Measurements from ENCODE around the gene PCSK2. TPM values are rescaled to one million over a fixed set of nuclear protein-coding genes. Genes with fewer than 3 reads are reported as not detected.

PCSK2 gene
- total RNA-seq, 1 experiment from 2014 or later, result 245 TPM

DNA sequence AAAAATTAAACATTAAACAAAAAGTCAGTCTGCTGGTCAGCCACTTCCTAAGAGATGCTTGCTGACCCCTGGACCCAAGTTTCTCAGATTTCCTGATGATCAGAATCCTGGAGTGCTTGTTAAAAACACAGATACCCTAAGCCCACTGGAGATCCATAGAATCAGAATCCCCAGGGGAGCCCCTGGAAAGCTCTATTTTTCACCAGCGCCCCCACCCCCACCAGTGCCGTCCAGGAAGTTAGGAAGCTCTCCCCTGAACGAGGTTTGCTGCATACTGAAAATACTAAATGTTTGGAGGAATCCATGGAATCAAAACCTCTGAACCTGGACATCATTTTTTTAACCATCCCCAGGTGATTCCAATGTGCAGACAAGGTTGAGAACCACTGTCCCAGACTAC, 235.1 kb downstream of the PCSK2 start:
- H3K27me3 ChIP-seq (replicated peaks; ENCODE audit: insufficient read depth, low read depth, low read length, poor library complexity), result no peaks in the 10 kb centered on the region
- no peak for DNase-seq (ENCODE audit: low spot score)
- no TSS peak for BruUV-seq (replicated peaks)
- H3K9me3 ChIP-seq (ENCODE audit: low read depth, low read length, poor library complexity, severe bottlenecking), result no peaks in the 10 kb centered on the region
- TF ChIP-seq EZH2 (IDR thresholded peaks at IDR 0.05; ENCODE audit: borderline replicate concordance, low read depth, low read length, poor library complexity, severe bottlenecking), result no peak
- no peak for TF ChIP-seq CTCF (conservative IDR thresholded peaks at IDR 0.05; ENCODE audit: low read depth, low read length)
- POLR2A ChIA-PET (ENCODE audit: low non-redundant PET), result no interaction called here
- no peak overlapping the region for H3K27ac ChIP-seq (ENCODE audit: low read depth, low read length, poor library complexity, severe bottlenecking)
- no peak overlapping the region for H3K4me3 ChIP-seq (ENCODE audit: low read depth, low read length, poor library complexity, severe bottlenecking)
- no peaks in the 10 kb centered on the region for H3K4me1 ChIP-seq (ENCODE audit: insufficient read depth, low read length, poor library complexity, severe bottlenecking)
- H3K36me3 ChIP-seq (ENCODE audit: insufficient read depth, low read length, poor library complexity, severe bottlenecking), result peaks cover 31% of the 10 kb centered on the region
- CTCF ChIA-PET, result no interaction called here
- intact Hi-C loops (cut with micrococcal nuclease; ENCODE audit: unreplicated experiment), result no loop called here

DNA sequence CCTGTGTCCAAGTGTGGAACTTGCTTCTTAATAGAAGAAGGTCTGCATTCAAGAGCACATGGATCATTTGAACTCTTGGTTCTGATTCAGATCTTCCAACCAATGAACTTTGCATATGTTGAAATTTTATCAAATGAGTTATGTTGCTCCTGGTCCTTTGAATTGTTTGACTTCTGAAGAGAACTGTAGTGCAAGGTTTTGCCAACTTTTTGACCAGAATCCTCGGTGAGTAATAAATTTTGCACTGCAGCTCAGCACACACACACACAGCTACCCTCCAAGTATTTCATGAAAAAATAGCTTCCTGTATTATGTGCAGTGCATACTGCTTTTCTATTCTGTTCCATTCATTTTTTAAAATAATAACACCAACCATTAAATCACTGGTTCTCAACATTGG, 236.9 kb downstream of the PCSK2 start:
- H3K4me1 ChIP-seq (ENCODE audit: insufficient read depth, low read length, poor library complexity, severe bottlenecking), result no peaks in the 10 kb centered on the region
- ChIA-PET POLR2A (ENCODE audit: low non-redundant PET) (no interaction called here), CTCF (no interaction called here)
- no peak overlapping the region for H3K27ac ChIP-seq (ENCODE audit: low read depth, low read length, poor library complexity, severe bottlenecking)
- H3K9me3 ChIP-seq (ENCODE audit: low read depth, low read length, poor library complexity, severe bottlenecking), result no peaks in the 10 kb centered on the region
- TF ChIP-seq EZH2 (IDR thresholded peaks at IDR 0.05; ENCODE audit: borderline replicate concordance, low read depth, low read length, poor library complexity, severe bottlenecking) (no peak), CTCF (conservative IDR thresholded peaks at IDR 0.05; ENCODE audit: low read depth, low read length) (no peak)
- intact Hi-C loops (cut with micrococcal nuclease; ENCODE audit: unreplicated experiment), result no loop called here
- BruUV-seq (replicated peaks), result no TSS peak
- H3K36me3 ChIP-seq (ENCODE audit: insufficient read depth, low read length, poor library complexity, severe bottlenecking), result peaks cover 22% of the 10 kb centered on the region
- no peak for DNase-seq (ENCODE audit: low spot score)
- no peaks in the 10 kb centered on the region for H3K27me3 ChIP-seq (replicated peaks; ENCODE audit: insufficient read depth, low read depth, low read length, poor library complexity)
- no peak overlapping the region for H3K4me3 ChIP-seq (ENCODE audit: low read depth, low read length, poor library complexity, severe bottlenecking)

- Histone ChIP-seq H3K4me3 (ENCODE audit: low read depth, low read length, poor library complexity, severe bottlenecking) (no peak overlapping the region), H3K27me3 (replicated peaks; ENCODE audit: insufficient read depth, low read depth, low read length, poor library complexity) (no peaks in the 10 kb centered on the region), H3K4me1 (ENCODE audit: insufficient read depth, low read length, poor library complexity, severe bottlenecking) (no peaks in the 10 kb centered on the region), H3K9me3 (ENCODE audit: low read depth, low read length, poor library complexity, severe bottlenecking) (no peaks in the 10 kb centered on the region), H3K36me3 (ENCODE audit: insufficient read depth, low read length, poor library complexity, severe bottlenecking) (peaks cover 17% of the 10 kb centered on the region), H3K27ac (ENCODE audit: low read depth, low read length, poor library complexity, severe bottlenecking) (no peak overlapping the region)
- CTCF ChIA-PET, result no interaction called here
- intact Hi-C loops (cut with micrococcal nuclease; ENCODE audit: unreplicated experiment), result no loop called here
- TF ChIP-seq EZH2 (IDR thresholded peaks at IDR 0.05; ENCODE audit: borderline replicate concordance, low read depth, low read length, poor library complexity, severe bottlenecking), result no peak
- no peak for TF ChIP-seq CTCF (conservative IDR thresholded peaks at IDR 0.05; ENCODE audit: low read depth, low read length)
- no TSS peak for BruUV-seq (replicated peaks)
- POLR2A ChIA-PET (ENCODE audit: low non-redundant PET), result no interaction called here
- DNase-seq (ENCODE audit: low spot score), result no peak
Observed at GRCh38 chr20:17465236-17465635, 238.4 kb downstream of the PCSK2 start.

Measured in A673 (cell line).